ENCODE data around the gene KCTD16. TPM values are rescaled to one million over a fixed set of nuclear protein-coding genes. Genes with fewer than 3 reads are reported as not detected.

The KCTD16 gene
- total and polyA plus RNA-seq, 2 experiments from 2014 or later, result 0.02 to 0.76 TPM

DNA sequence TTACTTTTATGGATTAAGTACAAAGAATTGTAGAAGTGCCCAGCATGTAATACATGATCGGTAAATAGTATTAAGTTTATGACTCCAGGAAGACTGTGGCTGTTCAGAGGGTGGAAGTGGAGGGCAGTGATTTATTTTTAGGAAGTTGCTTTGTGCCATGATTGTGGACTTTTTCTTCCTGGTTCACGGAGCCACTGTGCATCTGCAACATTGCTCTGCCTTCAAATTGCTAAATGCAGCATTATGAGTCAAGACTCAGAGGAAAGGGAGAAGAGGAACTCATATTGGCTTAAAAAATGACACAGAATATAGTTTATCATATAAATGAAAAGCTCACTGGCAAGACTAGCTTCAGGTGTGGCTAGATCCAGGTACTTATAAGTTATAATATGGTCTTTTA, 301.5 kb downstream of the KCTD16 start:
- Mint-ChIP-seq H3K4me1 (peaks cover 10% of the 10 kb centered on the region; the same call in 2 of the 3 replicates), H3K27me3 (ENCODE audit: insufficient read depth, low read depth, poor library complexity) (no peaks in the 10 kb centered on the region), H3K4me3 (no peak overlapping the region), H3K9me3 (no peaks in the 10 kb centered on the region), H3K27ac (no peak overlapping the region), H3K36me3 (ENCODE audit: low read depth) (no peaks in the 10 kb centered on the region)
- H3K27ac ChIP-seq (ENCODE audit: low read depth), result no peak overlapping the region
- H3K27me3 ChIP-seq (ENCODE audit: insufficient read depth), result no peaks in the 10 kb centered on the region
- H3K9me2 ChIP-seq (ENCODE audit: insufficient read depth), result no peaks in the 10 kb centered on the region
- no peak for DNase-seq (ENCODE audit: low spot score)
- H3F3A ChIP-seq (replicated peaks; ENCODE audit: low read depth), result no peaks in the 10 kb centered on the region
- H3K79me2 ChIP-seq (replicated peaks; ENCODE audit: insufficient read depth), result no peaks in the 10 kb centered on the region
- H3K4me2 ChIP-seq, result no peak overlapping the region
- no peaks in the 10 kb centered on the region for H3K4me1 ChIP-seq (ENCODE audit: insufficient read depth)
- H3K4me3 ChIP-seq, result no peak overlapping the region
- H3K36me3 ChIP-seq (ENCODE audit: insufficient read depth), result no peaks in the 10 kb centered on the region
- TF ChIP-seq, protein P1, sequence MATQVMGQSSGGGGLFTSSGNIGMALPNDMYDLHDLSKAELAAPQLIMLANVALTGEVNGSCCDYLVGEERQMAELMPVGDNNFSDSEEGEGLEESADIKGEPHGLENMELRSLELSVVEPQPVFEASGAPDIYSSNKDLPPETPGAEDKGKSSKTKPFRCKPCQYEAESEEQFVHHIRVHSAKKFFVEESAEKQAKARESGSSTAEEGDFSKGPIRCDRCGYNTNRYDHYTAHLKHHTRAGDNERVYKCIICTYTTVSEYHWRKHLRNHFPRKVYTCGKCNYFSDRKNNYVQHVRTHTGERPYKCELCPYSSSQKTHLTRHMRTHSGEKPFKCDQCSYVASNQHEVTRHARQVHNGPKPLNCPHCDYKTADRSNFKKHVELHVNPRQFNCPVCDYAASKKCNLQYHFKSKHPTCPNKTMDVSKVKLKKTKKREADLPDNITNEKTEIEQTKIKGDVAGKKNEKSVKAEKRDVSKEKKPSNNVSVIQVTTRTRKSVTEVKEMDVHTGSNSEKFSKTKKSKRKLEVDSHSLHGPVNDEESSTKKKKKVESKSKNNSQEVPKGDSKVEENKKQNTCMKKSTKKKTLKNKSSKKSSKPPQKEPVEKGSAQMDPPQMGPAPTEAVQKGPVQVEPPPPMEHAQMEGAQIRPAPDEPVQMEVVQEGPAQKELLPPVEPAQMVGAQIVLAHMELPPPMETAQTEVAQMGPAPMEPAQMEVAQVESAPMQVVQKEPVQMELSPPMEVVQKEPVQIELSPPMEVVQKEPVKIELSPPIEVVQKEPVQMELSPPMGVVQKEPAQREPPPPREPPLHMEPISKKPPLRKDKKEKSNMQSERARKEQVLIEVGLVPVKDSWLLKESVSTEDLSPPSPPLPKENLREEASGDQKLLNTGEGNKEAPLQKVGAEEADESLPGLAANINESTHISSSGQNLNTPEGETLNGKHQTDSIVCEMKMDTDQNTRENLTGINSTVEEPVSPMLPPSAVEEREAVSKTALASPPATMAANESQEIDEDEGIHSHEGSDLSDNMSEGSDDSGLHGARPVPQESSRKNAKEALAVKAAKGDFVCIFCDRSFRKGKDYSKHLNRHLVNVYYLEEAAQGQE (IDR thresholded peaks at IDR 0.05; ENCODE audit: unreplicated experiment), result no peak
- TF ChIP-seq EZH2phosphoT487 (IDR thresholded peaks at IDR 0.05; ENCODE audit: unreplicated experiment), result no peak
- TF ChIP-seq, protein P2, sequence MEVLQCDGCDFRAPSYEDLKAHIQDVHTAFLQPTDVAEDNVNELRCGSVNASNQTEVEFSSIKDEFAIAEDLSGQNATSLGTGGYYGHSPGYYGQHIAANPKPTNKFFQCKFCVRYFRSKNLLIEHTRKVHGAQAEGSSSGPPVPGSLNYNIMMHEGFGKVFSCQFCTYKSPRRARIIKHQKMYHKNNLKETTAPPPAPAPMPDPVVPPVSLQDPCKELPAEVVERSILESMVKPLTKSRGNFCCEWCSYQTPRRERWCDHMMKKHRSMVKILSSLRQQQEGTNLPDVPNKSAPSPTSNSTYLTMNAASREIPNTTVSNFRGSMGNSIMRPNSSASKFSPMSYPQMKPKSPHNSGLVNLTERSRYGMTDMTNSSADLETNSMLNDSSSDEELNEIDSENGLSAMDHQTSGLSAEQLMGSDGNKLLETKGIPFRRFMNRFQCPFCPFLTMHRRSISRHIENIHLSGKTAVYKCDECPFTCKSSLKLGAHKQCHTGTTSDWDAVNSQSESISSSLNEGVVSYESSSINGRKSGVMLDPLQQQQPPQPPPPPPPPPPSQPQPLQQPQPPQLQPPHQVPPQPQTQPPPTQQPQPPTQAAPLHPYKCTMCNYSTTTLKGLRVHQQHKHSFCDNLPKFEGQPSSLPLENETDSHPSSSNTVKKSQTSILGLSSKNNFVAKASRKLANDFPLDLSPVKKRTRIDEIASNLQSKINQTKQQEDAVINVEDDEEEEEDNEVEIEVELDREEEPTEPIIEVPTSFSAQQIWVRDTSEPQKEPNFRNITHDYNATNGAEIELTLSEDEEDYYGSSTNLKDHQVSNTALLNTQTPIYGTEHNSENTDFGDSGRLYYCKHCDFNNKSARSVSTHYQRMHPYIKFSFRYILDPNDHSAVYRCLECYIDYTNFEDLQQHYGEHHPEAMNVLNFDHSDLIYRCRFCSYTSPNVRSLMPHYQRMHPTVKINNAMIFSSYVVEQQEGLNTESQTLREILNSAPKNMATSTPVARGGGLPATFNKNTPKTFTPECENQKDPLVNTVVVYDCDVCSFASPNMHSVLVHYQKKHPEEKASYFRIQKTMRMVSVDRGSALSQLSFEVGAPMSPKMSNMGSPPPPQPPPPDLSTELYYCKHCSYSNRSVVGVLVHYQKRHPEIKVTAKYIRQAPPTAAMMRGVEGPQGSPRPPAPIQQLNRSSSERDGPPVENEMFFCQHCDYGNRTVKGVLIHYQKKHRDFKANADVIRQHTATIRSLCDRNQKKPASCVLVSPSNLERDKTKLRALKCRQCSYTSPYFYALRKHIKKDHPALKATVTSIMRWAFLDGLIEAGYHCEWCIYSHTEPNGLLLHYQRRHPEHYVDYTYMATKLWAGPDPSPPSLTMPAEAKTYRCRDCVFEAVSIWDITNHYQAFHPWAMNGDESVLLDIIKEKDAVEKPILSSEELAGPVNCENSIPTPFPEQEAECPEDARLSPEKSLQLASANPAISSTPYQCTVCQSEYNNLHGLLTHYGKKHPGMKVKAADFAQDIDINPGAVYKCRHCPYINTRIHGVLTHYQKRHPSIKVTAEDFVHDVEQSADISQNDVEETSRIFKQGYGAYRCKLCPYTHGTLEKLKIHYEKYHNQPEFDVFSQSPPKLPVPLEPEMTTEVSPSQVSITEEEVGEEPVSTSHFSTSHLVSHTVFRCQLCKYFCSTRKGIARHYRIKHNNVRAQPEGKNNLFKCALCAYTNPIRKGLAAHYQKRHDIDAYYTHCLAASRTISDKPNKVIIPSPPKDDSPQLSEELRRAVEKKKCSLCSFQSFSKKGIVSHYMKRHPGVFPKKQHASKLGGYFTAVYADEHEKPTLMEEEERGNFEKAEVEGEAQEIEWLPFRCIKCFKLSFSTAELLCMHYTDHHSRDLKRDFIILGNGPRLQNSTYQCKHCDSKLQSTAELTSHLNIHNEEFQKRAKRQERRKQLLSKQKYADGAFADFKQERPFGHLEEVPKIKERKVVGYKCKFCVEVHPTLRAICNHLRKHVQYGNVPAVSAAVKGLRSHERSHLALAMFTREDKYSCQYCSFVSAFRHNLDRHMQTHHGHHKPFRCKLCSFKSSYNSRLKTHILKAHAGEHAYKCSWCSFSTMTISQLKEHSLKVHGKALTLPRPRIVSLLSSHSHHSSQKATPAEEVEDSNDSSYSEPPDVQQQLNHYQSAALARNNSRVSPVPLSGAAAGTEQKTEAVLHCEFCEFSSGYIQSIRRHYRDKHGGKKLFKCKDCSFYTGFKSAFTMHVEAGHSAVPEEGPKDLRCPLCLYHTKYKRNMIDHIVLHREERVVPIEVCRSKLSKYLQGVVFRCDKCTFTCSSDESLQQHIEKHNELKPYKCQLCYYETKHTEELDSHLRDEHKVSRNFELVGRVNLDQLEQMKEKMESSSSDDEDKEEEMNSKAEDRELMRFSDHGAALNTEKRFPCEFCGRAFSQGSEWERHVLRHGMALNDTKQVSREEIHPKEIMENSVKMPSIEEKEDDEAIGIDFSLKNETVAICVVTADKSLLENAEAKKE (CRISPR knock-in tag; IDR thresholded peaks at IDR 0.05), result no peak
- no peak for TF ChIP-seq JUNB (IDR thresholded peaks at IDR 0.05; ENCODE audit: unreplicated experiment)
- no peak for TF ChIP-seq CREB1 (CRISPR knock-in tag; IDR thresholded peaks at IDR 0.05; ENCODE audit: low read depth)
- no peak for TF ChIP-seq NANOG (IDR thresholded peaks at IDR 0.05; ENCODE audit: borderline replicate concordance)
- TF ChIP-seq, protein P3, sequence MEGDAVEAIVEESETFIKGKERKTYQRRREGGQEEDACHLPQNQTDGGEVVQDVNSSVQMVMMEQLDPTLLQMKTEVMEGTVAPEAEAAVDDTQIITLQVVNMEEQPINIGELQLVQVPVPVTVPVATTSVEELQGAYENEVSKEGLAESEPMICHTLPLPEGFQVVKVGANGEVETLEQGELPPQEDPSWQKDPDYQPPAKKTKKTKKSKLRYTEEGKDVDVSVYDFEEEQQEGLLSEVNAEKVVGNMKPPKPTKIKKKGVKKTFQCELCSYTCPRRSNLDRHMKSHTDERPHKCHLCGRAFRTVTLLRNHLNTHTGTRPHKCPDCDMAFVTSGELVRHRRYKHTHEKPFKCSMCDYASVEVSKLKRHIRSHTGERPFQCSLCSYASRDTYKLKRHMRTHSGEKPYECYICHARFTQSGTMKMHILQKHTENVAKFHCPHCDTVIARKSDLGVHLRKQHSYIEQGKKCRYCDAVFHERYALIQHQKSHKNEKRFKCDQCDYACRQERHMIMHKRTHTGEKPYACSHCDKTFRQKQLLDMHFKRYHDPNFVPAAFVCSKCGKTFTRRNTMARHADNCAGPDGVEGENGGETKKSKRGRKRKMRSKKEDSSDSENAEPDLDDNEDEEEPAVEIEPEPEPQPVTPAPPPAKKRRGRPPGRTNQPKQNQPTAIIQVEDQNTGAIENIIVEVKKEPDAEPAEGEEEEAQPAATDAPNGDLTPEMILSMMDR (conservative IDR thresholded peaks at IDR 0.05; ENCODE audit: low read depth in 2 of 2), result no peak
- TF ChIP-seq EZH2 (IDR thresholded peaks at IDR 0.05; ENCODE audit: low read depth, unreplicated experiment), result no peak
- no peak for TF ChIP-seq POLR2AphosphoS5 (IDR thresholded peaks at IDR 0.05; ENCODE audit: low read depth)
- no peak for TF ChIP-seq ZNF114 (CRISPR knock-in tag; IDR thresholded peaks at IDR 0.05)
- no peak for TF ChIP-seq STAT1 (IDR thresholded peaks at IDR 0.05; ENCODE audit: unreplicated experiment)
- TF ChIP-seq, protein P4, sequence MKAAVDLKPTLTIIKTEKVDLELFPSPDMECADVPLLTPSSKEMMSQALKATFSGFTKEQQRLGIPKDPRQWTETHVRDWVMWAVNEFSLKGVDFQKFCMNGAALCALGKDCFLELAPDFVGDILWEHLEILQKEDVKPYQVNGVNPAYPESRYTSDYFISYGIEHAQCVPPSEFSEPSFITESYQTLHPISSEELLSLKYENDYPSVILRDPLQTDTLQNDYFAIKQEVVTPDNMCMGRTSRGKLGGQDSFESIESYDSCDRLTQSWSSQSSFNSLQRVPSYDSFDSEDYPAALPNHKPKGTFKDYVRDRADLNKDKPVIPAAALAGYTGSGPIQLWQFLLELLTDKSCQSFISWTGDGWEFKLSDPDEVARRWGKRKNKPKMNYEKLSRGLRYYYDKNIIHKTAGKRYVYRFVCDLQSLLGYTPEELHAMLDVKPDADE (IDR thresholded peaks at IDR 0.05), result no peak
- no peak for TF ChIP-seq ZNF331 (CRISPR knock-in tag; IDR thresholded peaks at IDR 0.05; ENCODE audit: low read depth)
- no peaks in the 10 kb centered on the region for H4K20me1 ChIP-seq (replicated peaks; ENCODE audit: insufficient read depth)
- H2AFZ ChIP-seq, result no peak overlapping the region
- no peak for ATAC-seq
